Measurements from ENCODE around the gene ZNF423.

Gene ZNF423

DNA sequence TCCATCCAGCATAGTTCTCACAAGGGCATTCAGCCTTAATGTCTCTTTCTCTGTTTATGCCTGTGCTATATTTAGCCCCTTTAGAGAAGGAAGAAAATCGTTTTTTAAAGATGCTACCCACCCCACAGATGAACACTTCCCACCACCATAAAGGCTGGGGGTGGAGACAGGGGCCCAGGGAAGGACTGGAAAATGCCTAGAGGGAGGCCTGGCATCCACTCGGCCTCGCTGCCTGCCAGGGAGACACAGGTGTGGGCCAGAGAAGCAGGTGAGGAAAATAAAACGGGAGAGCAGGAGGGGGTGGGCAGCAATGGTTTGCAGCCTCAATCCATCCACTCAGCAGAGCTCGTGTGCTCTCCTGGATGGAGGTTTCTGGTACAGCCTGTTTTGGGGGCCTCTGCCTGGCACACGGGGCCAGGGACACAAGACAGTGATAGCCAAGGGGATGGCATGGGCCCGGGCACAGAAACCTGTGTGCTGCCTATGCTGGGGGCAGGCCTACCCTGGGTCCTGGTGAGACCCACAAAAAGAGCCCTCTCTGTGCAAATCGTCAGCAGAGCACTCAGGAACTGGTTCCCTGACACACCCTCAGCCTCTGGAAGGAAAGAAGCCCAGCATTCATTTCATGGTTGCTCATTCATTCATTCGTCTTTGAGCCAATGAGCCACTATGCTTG is 360.9 kb downstream of the ZNF423 start:
- Mint-ChIP-seq H3K27me3 (no peaks in the 10 kb centered on the region), H3K27ac (no peak overlapping the region), H3K4me3 (no peak overlapping the region), H3K4me1 (no peaks in the 10 kb centered on the region), H3K36me3 (ENCODE audit: low read depth) (no peaks in the 10 kb centered on the region), H3K9me3 (no peaks in the 10 kb centered on the region)
- ATAC-seq (no peak), DNase-seq (no peak)

DNA sequence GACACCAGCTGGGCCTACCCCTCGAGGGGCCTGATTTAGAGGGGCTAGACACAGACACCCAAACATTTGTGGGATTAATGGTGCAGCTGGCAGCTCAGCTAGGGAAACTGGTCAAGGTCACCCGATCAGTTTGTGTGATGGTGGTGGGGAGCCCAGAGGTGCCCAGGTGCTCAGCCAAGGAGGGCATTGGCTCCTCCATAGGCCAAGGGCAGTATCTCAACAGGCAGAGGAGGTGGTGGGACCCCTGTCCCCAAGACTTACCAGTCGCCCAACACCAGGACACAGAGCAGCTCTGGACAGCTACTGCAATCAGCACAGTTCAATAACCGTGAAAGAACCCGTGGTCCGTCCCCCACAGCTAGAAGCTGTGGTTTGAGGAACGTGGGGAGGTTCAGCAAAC is 361.4 kb downstream of the ZNF423 start:
- ATAC-seq (no peak), DNase-seq (no peak)
- Mint-ChIP-seq H3K4me1 (no peaks in the 10 kb centered on the region), H3K4me3 (no peak overlapping the region), H3K27me3 (no peaks in the 10 kb centered on the region), H3K9me3 (no peaks in the 10 kb centered on the region), H3K36me3 (ENCODE audit: low read depth) (no peaks in the 10 kb centered on the region), H3K27ac (no peak overlapping the region)

DNA sequence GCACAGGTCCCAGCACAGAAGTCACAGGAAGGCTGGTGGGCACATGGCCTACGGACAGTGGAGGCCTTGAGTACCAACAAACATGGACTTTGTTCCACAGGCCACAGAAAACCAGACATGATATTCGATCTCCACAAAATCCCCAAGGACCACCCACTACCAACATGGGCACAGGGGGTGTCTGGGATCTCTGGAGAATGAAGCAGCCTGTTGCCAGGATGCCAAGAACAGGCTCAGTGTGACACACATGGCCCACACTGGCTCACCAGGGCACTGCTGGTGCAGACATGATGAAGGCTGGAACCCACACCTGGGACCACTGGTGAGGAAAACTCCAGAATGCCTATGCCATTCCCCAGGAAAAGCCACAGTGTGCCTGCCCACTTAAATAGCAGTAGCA is 362.1 kb downstream of the ZNF423 start:
- DNase-seq = no peak
- Mint-ChIP-seq H3K36me3 (ENCODE audit: low read depth) (no peaks in the 10 kb centered on the region), H3K9me3 (no peaks in the 10 kb centered on the region), H3K27ac (no peak overlapping the region), H3K4me3 (no peak overlapping the region), H3K4me1 (no peaks in the 10 kb centered on the region), H3K27me3 (no peaks in the 10 kb centered on the region)
- ATAC-seq = no peak

DNA sequence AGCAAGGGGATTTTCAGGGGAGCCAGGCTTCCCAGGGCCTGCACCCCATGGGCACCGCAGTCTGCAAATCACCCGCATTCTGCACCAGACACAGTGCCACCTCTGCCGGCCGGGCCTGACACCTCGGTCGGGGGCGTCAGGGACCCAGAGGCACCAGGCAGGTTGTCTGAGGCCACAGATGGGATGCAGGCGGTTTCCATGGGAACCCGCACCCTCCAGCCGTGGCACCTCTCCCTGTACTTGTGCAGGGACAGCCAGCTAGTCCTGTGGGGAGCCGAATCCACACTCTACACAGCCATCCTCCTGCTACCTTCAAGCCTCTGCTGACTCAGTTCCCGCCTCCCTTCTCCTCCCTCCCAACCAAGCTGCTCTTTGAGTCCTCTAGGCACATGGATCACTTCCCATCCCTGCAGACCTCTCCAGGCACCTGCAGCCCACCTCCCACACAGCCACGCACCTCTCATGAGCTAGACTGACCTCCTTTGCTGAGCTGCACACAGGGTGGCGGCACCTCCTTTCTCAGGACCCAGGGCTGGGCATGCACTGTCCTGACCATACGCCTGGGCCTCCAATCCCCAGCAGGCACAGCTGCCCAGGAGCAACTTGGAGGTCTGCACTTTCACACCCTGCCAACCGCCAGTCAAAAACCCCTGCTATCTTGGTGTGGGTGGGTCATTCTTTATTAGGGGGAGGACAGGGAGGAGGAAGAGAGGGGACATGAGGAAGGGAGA is 362.9 kb downstream of the ZNF423 start:
- no peak overlapping the region for H3K4me3 Mint-ChIP-seq
- no peak for ATAC-seq

DNA sequence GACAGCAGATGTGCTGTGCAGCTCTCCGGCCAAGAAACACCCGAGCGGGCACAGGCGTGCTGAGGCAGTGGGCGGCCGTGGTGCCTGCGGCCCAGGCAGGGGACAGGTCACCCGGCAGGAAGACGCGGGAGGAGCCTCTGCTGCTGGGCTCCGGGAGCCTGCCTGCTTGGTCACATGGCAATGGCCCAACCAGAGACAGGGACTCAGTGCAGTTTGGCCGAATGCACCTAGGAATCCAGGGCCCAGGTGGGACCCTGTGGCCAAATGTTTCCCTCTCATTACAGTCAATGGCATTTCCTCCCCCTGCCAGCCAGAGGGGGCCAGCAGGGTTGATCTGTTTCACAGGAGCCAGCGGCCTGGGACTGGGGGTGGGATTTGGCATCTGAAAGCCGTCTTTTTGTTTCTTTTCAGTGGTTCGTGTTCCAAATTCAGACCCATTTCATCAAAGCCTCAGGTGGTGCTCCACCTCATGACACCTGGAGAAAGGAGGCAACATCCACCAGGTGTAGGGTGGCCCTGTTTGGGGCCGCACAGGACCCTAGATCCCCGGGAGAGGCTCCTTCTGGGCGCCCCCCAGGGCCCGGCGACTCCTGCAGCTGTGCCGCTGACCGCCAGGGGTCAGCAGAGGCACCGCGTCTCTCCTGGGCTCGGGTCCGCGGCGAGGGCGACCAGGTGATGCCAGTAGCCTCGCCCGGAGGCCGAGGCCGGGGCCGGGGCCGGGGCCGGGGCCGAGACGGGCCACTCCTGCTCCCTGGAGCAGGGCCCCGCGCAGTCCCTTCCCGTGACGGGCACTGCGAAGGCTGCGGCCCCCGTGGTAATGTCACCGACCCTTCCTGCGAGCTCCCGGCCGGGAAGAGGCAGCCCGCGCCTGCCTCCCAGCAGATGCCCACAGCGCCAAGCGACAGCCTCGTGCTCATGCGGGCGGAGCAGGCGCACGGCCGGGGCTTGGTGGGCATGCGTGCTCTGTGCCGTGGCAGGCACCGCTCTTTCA is 363.8 kb downstream of the ZNF423 start:
- Mint-ChIP-seq H3K27ac (no peak overlapping the region), H3K27me3 (no peaks in the 10 kb centered on the region), H3K4me1 (no peaks in the 10 kb centered on the region), H3K36me3 (ENCODE audit: low read depth) (no peaks in the 10 kb centered on the region), H3K9me3 (no peaks in the 10 kb centered on the region), H3K4me3 (no peak overlapping the region)
- peak; percentile 53 for DNase-seq
- peak; percentile 57 for ATAC-seq

More for the DNA sequence above, 362.9 kb downstream of the ZNF423 start:
- H3K27me3 Mint-ChIP-seq = no peaks in the 10 kb centered on the region
- H3K27ac Mint-ChIP-seq = no peak overlapping the region
- no peak for DNase-seq
- H3K4me1 Mint-ChIP-seq = no peaks in the 10 kb centered on the region
- no peaks in the 10 kb centered on the region for H3K36me3 Mint-ChIP-seq (ENCODE audit: low read depth)
- H3K9me3 Mint-ChIP-seq = no peaks in the 10 kb centered on the region

DNA sequence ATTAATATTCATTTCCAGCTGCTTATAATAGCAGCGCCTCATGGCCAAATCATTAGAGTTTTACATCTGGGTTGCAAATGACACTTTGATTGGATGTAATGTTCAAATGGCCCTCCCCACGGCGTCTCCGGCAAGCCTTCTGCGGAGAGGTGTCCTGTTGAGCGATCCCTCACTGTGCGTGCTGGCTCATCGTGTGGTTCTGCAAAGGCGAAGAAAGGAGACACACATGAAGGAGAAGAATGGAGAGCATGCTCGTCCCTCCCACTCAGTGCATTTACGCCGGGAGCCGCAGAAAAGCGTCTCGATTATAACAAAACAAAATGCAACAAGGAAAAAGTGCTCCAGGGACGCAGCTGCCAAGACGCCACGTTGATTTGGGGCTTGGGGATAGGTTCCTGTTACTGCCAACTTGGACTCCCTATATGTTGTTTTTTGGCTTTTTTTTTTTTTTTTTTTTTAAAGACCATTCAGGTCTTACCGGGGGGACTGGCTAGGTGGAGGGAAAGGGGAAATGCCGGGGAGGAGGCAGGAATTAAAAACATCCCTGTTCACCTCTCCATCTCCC is 364.7 kb downstream of the ZNF423 start:
- no peak for ATAC-seq
- H3K4me3 Mint-ChIP-seq = no peak overlapping the region

DNA sequence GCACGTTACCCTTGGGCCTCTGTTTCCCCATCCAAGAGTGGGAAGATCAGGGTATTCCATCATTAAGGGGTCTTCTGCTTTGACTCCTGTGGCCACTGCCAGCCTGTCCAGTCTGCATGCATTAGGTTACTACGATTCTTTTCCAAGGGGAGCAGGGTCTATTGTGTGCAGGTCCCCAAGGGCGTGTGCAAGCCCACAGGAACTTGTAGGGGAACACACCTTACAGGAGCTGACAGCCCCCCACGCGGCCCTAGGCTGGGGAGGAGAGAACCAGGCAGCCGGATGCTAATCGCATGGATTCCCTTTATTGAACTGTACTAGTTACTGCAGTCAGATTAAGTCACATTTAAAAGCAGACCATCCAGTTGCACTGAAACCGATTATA is 365.6 kb downstream of the ZNF423 start:
- no peaks in the 10 kb centered on the region for H3K36me3 Mint-ChIP-seq (ENCODE audit: low read depth)
- no peak overlapping the region for H3K27ac Mint-ChIP-seq
- no peak overlapping the region for H3K4me3 Mint-ChIP-seq
- no peaks in the 10 kb centered on the region for H3K4me1 Mint-ChIP-seq
- DNase-seq (no peak), ATAC-seq (no peak)
- H3K27me3 Mint-ChIP-seq = no peaks in the 10 kb centered on the region
- no peaks in the 10 kb centered on the region for H3K9me3 Mint-ChIP-seq

More for the DNA sequence above, 364.7 kb downstream of the ZNF423 start:
- Mint-ChIP-seq H3K27ac (no peak overlapping the region), H3K9me3 (no peaks in the 10 kb centered on the region), H3K36me3 (ENCODE audit: low read depth) (no peaks in the 10 kb centered on the region), H3K4me1 (no peaks in the 10 kb centered on the region), H3K27me3 (no peaks in the 10 kb centered on the region)
- no peak for DNase-seq

DNA sequence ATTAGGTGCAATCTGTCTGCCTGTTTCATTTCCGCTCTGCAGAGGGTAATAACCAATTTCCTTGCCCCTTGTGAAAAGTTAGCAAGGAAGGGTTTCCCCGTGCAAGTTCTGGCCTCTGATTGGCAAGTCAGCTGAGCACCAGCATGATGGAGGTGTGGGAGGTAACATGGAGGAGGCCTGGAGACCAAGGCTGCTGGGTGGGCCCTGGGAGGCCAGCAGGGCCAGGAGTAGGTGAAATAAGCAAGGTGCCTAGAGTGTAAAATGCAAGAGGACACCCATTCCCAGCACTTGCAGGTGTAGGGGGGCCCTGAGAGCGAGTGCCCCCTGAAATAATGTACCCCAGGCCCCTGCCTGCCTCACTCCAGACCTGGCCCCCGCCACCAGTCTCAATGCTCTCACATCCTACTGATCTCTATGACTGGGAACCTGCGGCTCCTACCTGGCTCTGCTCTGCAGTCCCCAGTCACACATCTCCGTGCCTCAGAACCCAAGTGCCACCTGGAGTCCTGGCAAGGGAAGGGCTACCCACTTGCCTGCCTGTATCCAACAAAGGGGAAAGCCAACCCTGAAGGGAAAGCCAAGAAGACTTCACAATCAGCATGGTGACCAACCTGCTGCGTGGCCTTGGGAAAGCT is 366.1 kb downstream of the ZNF423 start:
- no peaks in the 10 kb centered on the region for H3K9me3 Mint-ChIP-seq
- H3K27me3 Mint-ChIP-seq = no peaks in the 10 kb centered on the region
- H3K27ac Mint-ChIP-seq = no peak overlapping the region
- H3K4me3 Mint-ChIP-seq = no peak overlapping the region
- ATAC-seq = no peak
- DNase-seq = no peak
- no peaks in the 10 kb centered on the region for H3K4me1 Mint-ChIP-seq
- no peaks in the 10 kb centered on the region for H3K36me3 Mint-ChIP-seq (ENCODE audit: low read depth)

DNA sequence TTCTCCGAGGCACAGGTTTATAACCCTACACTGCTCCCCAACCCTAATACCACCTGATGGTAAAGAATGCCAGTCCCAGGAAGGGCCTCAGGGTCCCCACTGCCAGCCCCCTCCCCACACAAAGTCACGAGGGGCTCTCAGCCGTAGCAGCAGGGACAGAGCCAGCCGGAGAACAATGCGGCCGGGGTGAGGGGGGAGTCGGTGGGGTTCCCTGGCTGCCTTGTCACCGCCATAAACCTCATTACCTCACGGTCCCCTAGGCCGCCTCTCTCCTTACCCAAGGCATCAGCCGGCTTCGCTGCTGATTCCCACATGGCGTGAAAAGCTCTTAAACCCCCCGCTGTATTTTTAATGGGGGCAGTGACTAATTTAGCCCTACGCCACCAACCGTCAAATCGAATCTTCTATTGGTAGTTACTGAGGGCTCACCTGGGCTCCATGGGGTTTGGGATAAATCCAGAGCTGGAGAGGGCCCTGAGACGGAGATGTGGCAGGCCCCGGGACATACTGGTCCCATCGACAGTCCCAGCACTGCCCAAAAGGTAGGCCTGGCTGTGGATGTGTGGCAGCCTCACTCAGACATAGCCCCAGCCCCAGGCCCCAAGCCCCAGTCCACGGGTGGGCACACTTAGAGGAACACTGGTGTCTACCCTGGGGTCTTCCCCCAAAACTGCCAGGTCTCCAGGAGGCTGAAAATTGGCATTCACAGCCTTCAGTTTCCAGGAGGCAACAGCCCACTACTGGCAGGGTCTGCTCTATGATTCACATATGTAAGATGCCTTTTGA is 367.0 kb downstream of the ZNF423 start:
- ATAC-seq = no peak
- Mint-ChIP-seq H3K36me3 (ENCODE audit: low read depth) (no peaks in the 10 kb centered on the region), H3K4me1 (no peaks in the 10 kb centered on the region), H3K27ac (no peak overlapping the region), H3K27me3 (no peaks in the 10 kb centered on the region), H3K9me3 (no peaks in the 10 kb centered on the region), H3K4me3 (no peak overlapping the region)
- no peak for DNase-seq

DNA sequence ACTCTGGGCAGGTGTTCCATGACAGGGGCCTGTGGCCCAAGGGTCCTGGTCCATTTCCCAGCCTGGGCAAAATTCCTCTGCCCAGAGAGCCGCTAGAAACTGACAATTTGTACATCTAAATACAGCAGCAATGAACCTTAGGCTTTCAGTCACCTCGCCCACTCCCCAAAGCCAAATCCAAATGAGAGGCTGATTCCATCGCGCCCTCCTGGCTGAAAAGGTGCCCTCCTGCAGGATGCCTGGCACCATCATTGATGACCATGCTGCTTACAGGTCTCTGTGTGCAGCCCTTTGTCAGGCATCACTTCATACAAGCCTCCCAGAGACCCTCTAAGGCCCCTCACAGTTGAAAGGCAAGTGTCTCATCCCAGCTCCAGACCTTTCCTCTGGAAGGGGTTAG is 367.6 kb downstream of the ZNF423 start:
- no peak for DNase-seq
- Mint-ChIP-seq H3K27ac (no peak overlapping the region), H3K9me3 (no peaks in the 10 kb centered on the region), H3K36me3 (ENCODE audit: low read depth) (no peaks in the 10 kb centered on the region), H3K4me3 (no peak overlapping the region), H3K4me1 (no peaks in the 10 kb centered on the region), H3K27me3 (no peaks in the 10 kb centered on the region)
- no peak for ATAC-seq

DNA sequence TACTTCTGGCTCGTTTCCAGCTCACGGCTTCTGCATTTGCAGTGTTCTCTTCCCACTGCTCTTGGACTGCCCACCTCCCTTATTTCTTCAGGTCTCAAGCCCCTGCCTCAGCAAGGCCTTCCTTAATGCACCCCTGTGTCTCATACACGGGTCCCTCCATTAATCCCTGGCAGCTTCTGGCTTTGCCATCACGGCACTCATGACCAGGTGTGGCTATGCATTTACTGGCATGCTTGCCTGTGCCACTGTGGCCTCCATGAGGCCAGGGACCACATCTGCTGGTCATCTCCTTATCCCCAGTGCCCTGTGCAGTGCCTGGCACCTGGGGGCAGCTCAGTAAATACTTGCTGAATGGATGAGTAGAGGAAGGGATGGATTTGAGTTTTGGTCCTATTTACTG is 368.2 kb downstream of the ZNF423 start:
- H3K27me3 Mint-ChIP-seq = no peaks in the 10 kb centered on the region
- DNase-seq (no peak), ATAC-seq (no peak)
- H3K4me3 Mint-ChIP-seq = no peak overlapping the region
- H3K4me1 Mint-ChIP-seq = no peaks in the 10 kb centered on the region
- H3K27ac Mint-ChIP-seq = no peak overlapping the region
- H3K9me3 Mint-ChIP-seq = no peaks in the 10 kb centered on the region
- H3K36me3 Mint-ChIP-seq (ENCODE audit: low read depth) = no peaks in the 10 kb centered on the region

DNA sequence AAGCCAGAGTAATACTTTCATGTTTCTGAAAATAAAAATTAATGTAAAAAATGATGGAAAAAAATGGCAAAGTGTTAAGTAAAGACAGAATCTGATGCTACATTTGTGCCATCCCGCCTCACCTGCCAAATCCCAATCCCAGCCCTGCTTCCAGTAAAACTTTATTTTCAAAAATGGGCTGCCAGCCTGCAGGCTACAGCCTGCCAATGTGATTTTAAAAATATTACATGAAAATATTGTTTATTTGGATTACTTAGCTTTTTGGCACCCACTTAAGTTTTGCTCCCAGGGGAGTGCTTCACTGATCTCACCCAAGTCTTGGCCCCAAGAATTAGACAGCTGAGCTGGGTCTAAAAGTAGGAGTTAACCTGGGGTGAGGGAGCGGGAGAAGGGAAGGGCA is 369.5 kb downstream of the ZNF423 start:
- no peak for ATAC-seq
- no peaks in the 10 kb centered on the region for H3K4me1 Mint-ChIP-seq

DNA sequence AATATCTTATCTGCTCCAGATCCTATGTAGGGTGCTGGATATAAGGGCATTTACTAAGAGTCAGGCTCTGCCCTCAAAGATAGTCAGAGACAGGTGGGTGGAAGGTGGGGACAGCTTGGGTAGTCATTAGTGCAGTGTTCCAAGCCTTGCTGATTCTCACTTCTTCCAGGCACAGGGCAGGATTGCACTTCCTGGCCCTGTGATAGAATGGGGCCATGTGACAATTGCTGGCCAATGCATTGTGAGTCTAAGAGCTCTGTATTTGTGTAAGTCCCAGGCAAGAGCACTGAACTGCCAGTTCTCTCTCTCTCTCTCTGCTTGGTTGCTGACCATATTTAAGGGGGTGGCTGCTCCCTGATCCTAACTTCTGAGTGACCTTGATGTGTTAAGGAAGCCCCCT is 370.2 kb downstream of the ZNF423 start:
- Mint-ChIP-seq H3K4me3 (no peak overlapping the region), H3K9me3 (no peaks in the 10 kb centered on the region), H3K27ac (no peak overlapping the region), H3K4me1 (no peaks in the 10 kb centered on the region), H3K27me3 (no peaks in the 10 kb centered on the region), H3K36me3 (ENCODE audit: low read depth) (no peaks in the 10 kb centered on the region)
- ATAC-seq = no peak
- DNase-seq = no peak

More for the DNA sequence above, 369.5 kb downstream of the ZNF423 start:
- Mint-ChIP-seq H3K36me3 (ENCODE audit: low read depth) (no peaks in the 10 kb centered on the region), H3K27me3 (no peaks in the 10 kb centered on the region), H3K9me3 (no peaks in the 10 kb centered on the region), H3K4me3 (no peak overlapping the region), H3K27ac (no peak overlapping the region)
- DNase-seq = no peak

All from activated naive CD8-positive, alpha-beta T cell treated with anti-CD3 and anti-CD28 coated beads, Interleukin-2, amount 50 U/mL, for 24 hours (primary cell).